G401 (cell line): ENCODE data around the gene EPN3. TPM values are rescaled to one million over a fixed set of nuclear protein-coding genes. Genes with fewer than 3 reads are reported as not detected.

Experiments used
- DNase-seq: peaks from one replicate; pipeline ENCODE4 v3.0.0-alpha.2; 2015; ENCODE audit warnings: low spot score
- in situ Hi-C: cut with HindIII; loops from 2 replicates; pipeline ENCODE4 v1.10.0; 2016; ENCODE audit warnings: low sequenced_read_pairs, mixed read lengths
- total RNA-seq: library from RNA; depleted of rRNA; stranded (reverse); fragments of >200 nt; shearing (Covaris generic); gene quantifications from 2 replicates; pipeline ENCODE4 v1.2.3, GENCODE V29; 2014; rRNA removed

The EPN3 gene
- 2.3 and 2.8 TPM in 2 replicates for total RNA-seq

DNA sequence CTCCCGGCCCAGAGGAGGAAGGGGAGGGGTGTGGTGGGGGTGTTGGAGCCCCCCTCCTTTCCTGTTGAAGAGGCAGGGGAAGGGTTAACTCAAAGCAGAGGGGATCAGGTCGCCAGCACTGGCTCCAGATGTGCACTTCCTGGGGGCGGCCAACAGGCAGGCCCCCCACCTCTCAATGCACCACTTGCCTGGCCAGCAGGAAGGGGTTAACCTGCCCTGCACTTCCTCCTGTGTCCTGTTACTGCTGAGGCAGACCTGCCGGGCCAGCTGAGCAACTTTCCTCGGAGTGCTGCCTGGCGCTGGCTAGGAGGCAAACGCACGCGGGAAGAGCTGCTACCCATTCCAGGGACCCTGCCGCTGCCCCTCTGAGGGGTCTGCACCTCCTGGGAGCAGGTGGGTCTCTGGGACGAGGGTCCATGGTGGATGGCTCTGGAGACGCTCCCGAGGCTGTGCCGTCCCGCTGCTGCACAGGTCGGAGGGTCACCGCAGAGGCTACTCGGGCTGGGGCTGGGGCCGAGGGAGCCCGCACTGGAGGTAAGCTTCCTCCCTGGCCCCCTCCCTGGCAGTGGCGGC lies at the start of gene EPN3:
Gene EPN3, plus strand, starts transcription at position 284 of the 573 bp plus-strand sequence. CDS start 3,822 bp downstream, outside the sequence.
- DNase-seq: no peak
- in situ Hi-C loops: no loop called here

DNA sequence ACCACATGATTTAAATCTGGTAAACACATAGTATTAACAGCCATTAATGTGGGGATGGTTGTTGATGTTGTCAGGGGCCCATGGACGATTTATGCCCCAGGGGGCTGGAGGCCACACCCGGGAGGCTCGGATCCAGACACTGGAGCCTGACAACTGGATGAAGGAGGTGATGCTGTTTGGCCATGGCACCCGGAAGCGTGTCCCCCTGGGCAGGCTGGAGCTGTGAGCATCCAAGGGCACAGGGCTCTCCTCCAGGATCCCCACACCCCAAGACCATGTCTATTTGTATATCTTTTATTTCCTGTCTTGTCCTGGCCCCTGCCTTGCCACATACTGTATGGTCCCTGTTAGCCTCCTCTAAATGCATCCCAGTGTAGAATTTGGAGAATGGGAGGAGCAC lies 49.3 kb upstream of the EPN3 start:
- in situ Hi-C loops: no loop called here
- no peak for DNase-seq

DNA sequence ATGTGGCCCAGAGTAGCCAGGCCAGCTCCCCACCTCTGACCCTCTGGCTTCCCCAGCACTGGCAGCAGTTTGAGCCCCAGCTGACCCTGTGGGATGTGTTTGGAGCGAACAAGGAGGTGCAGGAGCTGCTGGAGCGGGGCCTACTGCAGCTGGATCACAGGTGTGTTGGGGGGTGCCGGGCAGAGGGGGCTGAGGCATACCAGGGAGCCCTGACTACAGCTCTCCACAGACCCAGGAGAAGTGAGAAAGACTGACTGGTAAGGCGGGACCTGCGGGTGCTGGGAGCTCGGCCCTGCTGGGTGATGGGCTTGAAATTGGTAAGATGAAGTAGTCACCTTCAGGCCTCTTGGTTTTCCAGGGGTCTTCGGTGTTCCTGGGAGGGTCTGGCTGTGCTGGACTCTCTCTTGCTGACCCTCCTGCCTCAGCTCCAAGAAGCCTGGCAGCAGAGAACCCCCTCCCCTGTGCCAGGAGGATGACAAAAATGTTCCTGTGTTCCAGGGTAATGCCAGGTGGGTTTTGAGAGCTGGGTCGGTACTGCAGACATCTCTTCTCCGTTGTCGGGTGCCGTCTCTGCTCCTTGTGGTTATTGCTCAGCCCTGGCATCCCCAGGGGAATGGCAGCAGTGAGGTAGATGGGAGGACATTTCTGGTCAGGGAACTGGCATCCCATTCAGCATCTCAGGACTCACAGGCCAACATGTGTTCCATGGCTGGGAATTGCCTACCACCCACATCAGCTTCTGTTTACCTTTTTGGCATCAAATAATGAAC lies 48.0 kb upstream of the EPN3 start:
- no peak for DNase-seq
- in situ Hi-C loops: no loop called here

DNA sequence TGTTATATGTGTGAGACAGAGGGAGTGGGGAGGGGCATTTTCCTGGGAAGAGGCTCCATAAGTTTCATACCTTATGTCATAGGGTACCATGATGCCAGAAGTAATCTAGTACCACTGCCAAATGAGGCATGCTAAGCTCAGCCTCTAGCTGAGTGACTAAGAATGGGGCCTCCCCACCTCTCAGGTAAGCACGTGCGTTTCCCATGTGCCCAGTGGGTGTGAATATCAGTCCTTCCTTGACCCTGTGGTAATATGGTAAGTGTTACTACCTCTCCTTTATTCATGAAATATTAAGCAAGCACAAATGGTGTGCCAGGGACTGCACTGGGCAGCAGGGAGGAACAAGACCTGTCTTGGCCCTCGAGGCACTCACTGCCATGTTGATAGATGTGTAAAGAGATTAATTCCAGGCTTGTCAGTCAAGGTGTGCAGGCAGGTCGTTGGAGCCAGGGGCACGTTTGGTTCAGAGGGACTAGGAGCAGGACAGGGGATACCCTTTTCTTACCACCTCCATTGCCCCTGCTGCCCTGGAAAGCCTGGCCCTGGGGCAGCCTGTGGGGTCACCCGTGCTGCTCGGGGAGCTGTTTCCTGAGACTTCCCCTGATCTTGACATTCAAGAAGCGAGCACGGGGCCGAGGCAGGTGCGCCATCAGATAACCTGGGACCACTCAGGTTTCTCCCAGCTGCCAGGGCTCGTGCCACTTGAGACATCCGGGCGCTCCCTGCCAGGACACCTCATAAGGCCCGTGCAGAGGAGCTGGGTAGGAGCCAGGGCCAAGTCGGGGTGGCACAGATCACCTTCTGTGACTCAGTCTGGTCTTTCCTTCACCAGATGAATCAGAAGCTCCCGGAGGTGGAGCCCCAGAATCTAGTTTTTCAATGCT lies 45.1 kb upstream of the EPN3 start:
- DNase-seq: no peak
- in situ Hi-C loops: no loop called here

DNA sequence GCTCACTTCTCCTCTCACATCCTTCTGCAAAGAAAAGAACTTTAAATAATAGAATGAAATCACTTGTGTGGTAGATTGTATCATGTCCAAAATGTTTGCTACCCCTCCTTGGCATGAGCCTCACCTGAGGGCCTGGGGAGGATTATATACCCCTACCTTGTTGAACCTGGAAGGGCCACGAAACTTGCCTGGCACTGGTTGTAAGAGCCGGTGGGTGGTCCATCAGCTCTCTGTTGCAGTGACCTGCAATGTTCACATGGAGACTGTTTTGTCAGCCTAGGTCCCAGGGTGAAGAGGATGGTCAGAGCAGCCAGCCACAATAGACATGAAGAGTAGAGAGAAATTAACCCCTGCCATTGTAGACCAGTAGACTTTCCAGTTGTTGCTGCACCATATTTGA lies 43.7 kb upstream of the EPN3 start:
- DNase-seq: no peak
- in situ Hi-C loops: no loop called here

DNA sequence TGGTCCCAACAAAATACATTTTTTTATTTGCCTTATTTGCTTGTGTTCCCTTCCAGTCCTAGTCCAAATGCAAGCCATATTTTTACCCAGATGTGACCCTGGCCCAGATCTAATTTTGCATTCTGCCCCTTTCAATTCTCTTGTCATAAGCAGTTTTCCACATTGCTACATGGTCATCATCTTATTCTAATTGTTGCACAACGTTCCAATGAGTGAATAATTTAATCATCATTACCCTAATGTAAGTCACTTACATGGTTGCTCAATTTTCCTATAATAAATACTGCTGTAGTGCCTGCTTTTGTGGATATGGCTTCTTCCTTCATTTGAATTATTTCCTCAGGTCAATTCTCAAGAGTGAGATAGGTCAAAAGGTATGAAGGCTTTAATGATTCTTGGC lies 41.0 kb upstream of the EPN3 start:
- in situ Hi-C loops: no loop called here
- no peak for DNase-seq

DNA sequence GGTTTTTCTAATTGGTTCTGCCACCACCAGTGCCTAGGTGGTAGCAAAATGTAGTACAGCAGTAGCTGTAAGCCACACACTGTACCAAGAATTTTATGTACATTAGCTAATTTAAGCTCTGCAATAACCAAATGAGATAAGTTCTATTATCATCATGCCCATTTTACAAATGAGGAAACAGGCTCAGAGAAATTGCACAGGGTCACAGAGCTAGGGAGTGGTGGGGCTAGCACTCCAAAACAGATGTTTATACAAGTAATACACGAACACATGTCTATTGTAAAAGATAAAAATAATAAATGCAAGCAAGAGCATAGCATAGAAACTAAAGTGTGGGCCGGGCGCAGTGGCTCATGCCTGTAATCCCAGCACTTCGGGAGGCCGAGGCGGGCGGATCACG lies 40.3 kb upstream of the EPN3 start:
- in situ Hi-C loops: no loop called here
- DNase-seq: no peak

DNA sequence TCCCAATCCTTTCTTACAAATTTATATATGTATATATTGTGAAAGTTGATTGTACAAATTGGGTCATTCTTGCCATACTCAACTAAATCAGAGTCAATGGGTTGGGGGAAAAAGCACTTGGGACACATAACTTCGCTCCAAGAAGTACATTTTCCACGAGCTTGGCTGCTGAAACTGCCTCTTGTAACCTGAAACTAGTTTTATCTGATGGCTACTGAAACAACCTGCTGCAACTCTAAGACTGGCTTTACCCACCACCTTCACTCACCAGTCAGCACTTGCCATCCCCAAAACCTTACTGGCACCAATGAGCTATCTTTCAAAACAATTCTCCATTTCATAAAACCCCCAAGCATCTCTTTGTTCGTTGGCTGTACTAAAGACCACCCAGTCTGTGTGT lies 38.8 kb upstream of the EPN3 start:
- in situ Hi-C loops: no loop called here
- DNase-seq: no peak

DNA sequence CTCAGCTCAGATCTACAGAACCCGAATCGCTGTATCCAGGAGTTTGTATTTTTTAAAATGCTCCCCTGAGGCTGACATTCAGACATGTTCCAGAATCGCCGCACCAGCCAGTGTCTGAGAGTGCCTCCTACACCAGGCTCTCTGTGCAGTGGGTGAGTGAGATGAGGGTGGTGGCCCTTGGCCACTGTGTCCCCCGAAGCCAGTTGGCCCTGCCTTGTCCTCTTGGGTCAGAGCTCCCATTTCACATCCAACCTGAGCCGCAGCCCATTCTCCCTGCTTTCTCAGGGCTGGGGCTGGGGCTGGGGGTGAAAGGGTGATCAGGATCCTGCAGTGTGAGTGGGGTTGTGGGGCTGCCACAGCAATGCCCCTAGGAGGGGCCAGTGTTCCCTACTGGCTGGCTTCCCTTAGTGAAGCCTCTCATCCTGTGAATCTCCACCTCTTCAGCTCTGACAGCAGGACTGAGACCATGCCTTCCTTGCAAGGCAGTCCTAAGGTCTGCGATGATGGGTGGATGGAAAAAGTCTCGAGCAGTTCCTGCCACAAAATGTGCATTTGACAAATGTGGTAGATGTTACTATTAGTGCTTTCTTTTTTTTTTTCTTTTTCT lies 37.2 kb upstream of the EPN3 start:
- in situ Hi-C loops: no loop called here

DNA sequence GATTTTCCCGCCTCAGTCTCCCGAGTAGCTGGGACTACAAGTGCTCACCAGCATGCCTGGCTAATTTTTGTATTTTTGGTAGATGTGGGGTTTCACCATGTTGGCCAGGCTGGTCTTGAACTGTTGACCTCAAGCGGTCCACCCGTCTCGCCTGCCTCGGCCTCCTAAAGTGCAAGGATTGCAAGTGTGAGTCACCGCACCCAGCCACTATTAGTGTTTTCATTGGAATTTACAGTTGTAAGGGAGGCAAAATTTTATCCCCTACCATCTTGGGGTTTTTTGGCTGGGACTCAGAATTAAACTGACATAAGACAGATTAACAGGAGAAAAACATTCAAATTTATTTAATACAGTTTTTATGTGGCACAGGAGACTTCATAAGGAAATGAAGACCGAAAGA lies 36.6 kb upstream of the EPN3 start:
- in situ Hi-C loops: no loop called here
- no peak for DNase-seq

More for the DNA sequence above, 37.2 kb upstream of the EPN3 start:
- DNase-seq: no peak

DNA sequence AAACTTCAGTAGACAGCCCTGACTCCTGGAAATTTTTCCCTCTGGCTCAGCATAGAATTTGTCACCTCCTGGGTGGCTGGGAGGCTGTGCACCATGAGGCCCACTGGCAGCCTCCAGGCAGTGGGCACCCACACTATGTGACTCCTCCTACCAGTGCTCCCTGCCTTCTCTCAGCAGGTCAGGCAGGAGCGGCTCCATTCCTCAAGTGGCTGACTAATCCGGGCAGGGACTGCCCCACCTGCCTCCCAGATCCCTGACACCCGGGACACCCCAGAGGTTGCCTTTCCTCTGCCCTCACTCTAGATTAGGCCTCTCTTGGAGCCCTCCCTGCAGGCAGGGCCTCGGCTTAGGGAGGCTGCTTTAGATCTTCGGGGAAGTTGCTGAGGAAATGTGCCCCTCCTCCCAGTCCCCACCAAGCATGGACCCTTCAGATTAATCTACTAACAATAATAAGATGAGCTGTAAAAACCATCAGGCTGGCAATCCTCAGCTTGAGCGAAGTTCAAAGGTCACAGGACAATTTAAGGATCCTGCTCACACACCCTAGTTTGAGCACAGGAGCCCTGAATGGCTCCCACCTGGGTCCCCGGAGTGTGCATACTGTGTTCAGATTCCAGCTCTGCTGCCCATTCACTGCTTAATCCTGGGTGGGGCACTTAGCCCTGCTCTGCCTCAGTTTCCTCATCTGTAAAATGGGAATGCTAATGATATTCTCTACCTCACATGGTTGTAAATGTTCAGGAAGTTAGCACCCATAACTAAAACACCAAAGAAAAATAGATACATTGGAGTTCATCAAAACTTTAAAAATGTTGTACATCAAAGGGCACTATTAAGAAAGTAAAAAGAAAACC lies 34.3 kb upstream of the EPN3 start:
- DNase-seq: no peak
- in situ Hi-C loops: no loop called here

DNA sequence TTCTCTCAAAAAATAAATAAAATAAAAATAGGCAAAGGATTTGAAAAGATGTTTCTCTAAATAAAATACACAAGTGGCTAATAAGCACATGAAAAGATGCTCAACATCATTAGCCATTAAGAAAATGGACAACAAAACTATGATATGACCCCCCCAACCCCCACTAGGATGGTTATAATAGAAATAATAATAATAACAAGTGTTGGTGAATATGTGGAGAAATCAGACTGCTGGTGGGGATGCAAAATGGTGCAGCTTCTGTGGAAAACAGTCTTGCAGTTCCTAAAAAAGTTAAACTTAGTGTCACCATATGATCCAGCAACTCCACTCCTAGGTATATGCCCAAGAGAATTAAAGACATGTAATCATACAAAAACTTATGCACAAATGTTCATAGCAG lies 33.3 kb upstream of the EPN3 start:
- in situ Hi-C loops: no loop called here
- DNase-seq: no peak

DNA sequence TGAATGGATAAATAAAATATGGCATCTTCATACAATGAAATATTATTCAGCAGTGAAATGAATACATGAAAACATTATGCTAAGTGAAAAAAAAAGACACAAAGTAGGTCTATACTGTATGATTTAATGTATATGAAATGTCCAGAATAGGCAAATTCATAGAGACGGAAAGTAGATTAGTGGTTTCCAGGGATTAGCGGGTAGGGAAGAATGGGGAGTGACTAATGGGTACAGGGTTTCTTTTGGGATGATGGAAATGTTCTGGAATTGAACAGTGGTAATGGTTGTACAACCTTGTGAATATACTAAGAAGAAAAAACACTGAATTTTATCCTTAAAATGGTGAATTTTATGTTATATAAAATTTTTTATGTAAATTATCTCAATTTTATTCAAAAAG lies 32.8 kb upstream of the EPN3 start:
- in situ Hi-C loops: no loop called here
- DNase-seq: no peak

DNA sequence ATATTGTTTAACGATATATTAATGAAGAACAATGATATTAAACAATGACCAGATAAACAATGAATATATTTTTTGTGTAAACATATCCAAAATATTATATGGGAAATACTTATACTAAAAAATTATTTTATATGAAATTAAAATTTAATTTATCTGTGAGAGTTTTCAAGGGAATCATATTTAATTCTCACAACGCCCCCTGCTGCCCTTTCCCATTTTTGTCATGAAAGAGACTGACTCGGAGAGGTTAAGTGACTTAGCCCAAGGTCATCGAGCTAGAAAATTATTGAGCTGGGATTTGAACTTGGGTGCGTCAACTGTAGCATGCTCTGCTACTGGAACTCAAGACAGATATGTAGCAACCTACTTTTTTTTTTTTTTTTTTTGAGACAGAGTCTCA lies 31.5 kb upstream of the EPN3 start:
- no peak for DNase-seq
- in situ Hi-C loops: no loop called here

DNA sequence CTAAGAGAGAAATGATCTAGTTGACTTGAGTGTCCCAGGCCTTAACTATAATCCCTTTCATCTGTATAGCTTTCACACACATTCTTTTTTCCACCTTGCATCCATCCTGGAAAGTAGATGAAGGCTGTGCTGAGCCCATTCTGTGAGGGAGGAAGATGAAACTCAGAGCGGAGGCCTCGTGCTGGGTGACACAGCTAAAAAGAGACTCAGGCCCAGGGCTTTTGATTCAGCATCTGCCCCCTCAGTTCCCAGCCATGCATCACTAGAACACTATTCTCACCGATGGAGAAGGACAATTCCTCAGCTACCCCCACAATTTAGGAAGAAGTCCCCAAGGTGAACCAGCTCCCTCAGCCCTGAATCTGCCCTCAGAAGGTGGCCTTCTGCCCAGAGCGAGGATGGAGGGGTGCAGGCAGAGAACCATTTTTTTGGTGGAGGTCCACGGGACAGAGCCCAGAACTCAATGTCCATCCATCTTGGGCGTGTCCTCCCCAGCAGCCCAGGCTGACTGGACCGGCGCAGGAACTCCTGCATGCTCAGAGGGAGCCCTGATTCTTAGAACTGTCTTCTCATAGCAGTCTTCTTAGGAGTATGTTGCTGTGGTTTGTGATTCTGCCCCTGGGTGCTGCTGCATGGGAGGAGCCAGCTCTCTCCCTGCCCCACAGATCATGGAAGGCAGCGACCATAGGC lies 30.1 kb upstream of the EPN3 start:
- in situ Hi-C loops: no loop called here
- no peak for DNase-seq

DNA sequence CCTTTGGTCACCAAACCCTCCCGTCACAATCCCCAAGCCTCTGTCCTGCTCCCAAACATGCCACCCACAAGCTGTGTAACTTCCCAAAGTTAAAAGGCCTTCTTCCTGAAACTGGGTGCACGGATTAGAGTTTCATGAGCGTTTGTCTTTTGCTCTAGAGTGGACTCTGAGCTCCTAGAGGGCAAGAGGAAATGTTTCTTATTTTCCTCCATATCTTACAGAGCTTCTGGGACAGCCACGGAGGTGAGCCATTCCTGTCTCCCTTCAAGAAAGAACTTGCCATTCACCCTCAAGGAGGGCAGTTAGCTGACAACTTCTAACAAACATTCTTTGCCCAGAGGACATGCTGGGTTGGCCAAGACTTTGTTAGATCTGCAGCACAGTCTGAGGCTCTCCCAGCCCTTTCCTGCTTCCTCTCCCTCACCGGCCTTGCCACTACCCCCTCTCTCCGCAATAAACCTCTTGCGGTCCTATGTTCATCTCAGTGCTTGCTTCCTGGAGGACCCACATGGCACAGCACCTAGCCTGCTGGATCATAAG lies 26.9 kb upstream of the EPN3 start:
- no peak for DNase-seq
- in situ Hi-C loops: no loop called here

DNA sequence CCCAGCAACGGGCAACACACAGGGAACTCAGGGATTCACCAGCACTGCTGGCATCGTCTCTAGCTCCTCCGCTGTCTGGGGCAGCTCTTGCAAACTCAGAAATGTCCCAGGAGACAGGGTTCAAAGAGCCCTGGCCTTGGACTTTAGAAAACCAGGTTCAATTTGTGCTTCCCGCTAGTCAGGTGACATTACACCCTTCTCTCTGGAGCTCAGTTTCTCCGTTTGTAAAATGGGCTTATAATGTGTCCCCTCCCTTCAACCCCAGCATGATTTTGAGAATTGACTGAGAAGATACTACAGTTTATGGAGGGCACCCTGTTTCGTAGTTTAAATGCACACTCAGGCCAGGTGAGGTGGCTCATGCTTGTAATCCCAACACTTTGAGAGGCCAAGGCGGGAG lies 26.2 kb upstream of the EPN3 start:
- no peak for DNase-seq
- in situ Hi-C loops: no loop called here
